ENCODE results near the gene ZNF286A.
"Not testable (repeated sequence)": the region's sequence is repeated elsewhere in the genome, so short reads cannot be mapped to it uniquely, and the experiment has no call there.

Gene ZNF286A

GRCh38 chr17:15669526-15669925 lies 30.0 kb upstream of the ZNF286A start:
- H2BK15ac ChIP-seq (ENCODE audit: low read depth, poor library complexity, severe bottlenecking), result not testable (repeated sequence)

DNA sequence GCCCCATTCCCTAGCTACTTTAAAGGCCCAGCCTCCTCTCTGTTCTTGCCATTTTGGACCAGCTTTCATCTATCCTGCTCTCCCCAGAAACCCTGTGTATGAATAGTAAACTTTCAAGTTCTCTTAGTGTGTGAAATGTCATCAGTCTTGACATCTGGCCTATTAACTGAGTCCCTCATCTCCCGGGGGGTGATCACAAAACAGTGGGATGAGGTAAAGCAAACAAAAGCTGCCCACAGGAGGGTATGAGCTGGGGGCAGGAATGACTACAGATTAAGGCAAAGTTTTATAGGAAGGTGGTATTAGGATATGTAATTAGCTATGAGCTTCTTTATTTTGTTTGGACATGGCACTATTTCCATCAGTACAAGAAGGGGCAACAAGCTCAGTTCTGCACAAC lies 24.9 kb upstream of the ZNF286A start:
- H4K8ac ChIP-seq (ENCODE audit: low read length); H2AK5ac ChIP-seq (ENCODE audit: low read length, severe bottlenecking); H3K18ac ChIP-seq (ENCODE audit: low read depth in 1 of 2, low read length in 2 of 2); H2AFZ ChIP-seq (ENCODE audit: low read depth, low read length); H2BK15ac ChIP-seq (ENCODE audit: low read depth, poor library complexity, severe bottlenecking); H3K4ac ChIP-seq (ENCODE audit: low read depth in 1 of 2, low read length in 2 of 2); DNase-seq; H3K27me3 ChIP-seq (ENCODE audit: control insufficient read depth in 1 of 2, insufficient read depth in 1 of 2, low read length in 2 of 2); H4K91ac ChIP-seq (ENCODE audit: low read length); H2BK120ac ChIP-seq (ENCODE audit: low read depth, low read length); H3K14ac ChIP-seq (ENCODE audit: low read length in 2 of 2); H2BK12ac ChIP-seq (ENCODE audit: low read length in 2 of 2); H3K79me1 ChIP-seq (replicated peaks; ENCODE audit: low read length, poor library complexity, severe bottlenecking); H3K9me3 ChIP-seq (ENCODE audit: control insufficient read depth, low read length); H3K27ac ChIP-seq (ENCODE audit: low read length, poor library complexity, severe bottlenecking); H3K4me1 ChIP-seq (ENCODE audit: control insufficient read depth, insufficient read depth, low read depth, low read length); H3K4me2 ChIP-seq (ENCODE audit: low read length, poor library complexity, severe bottlenecking); H2BK5ac ChIP-seq (ENCODE audit: low read depth, low read length, poor library complexity, severe bottlenecking); H3K4me3 ChIP-seq (ENCODE audit: insufficient read depth in 1 of 2, low read depth in 1 of 2, low read length in 2 of 2); H3K9ac ChIP-seq (ENCODE audit: low read length); H3K23ac ChIP-seq (ENCODE audit: low read length in 2 of 2): not testable (repeated sequence)
- peaks cover 0 to 13% of the 10 kb centered on the region in 2 experiments for H3K36me3 ChIP-seq (ENCODE audit: control insufficient read depth in 1 of 2, insufficient read depth in 2 of 2, low read depth in 1 of 2, low read length in 2 of 2)
- WGBS, result 100% methylated on average over 1 of the region's 1 CpG

More at GRCh38 chr17:15669526-15669925, 30.0 kb upstream of the ZNF286A start:
- not testable (repeated sequence) for H2BK12ac ChIP-seq (ENCODE audit: low read length in 2 of 2); H3K4me2 ChIP-seq (ENCODE audit: low read length, poor library complexity, severe bottlenecking); H3K23ac ChIP-seq (ENCODE audit: low read length in 2 of 2); H3K18ac ChIP-seq (ENCODE audit: low read depth in 1 of 2, low read length in 2 of 2); H2AFZ ChIP-seq (ENCODE audit: low read depth, low read length); H2AK5ac ChIP-seq (ENCODE audit: low read length, severe bottlenecking); H4K8ac ChIP-seq (ENCODE audit: low read length); H2BK120ac ChIP-seq (ENCODE audit: low read depth, low read length); H3K9ac ChIP-seq (ENCODE audit: low read length); H2BK5ac ChIP-seq (ENCODE audit: low read depth, low read length, poor library complexity, severe bottlenecking); DNase-seq; H3K27me3 ChIP-seq (ENCODE audit: control insufficient read depth in 1 of 2, insufficient read depth in 1 of 2, low read length in 2 of 2); H4K91ac ChIP-seq (ENCODE audit: low read length); H3K9me3 ChIP-seq (ENCODE audit: control insufficient read depth, low read length); H3K36me3 ChIP-seq (ENCODE audit: control insufficient read depth in 1 of 2, insufficient read depth in 2 of 2, low read depth in 1 of 2, low read length in 2 of 2); H3K4ac ChIP-seq (ENCODE audit: low read depth in 1 of 2, low read length in 2 of 2); H3K4me1 ChIP-seq (ENCODE audit: control insufficient read depth, insufficient read depth, low read depth, low read length); H3K4me3 ChIP-seq (ENCODE audit: insufficient read depth in 1 of 2, low read depth in 1 of 2, low read length in 2 of 2); H3K14ac ChIP-seq (ENCODE audit: low read length in 2 of 2); H3K27ac ChIP-seq (ENCODE audit: low read length, poor library complexity, severe bottlenecking); H3K79me1 ChIP-seq (replicated peaks; ENCODE audit: low read length, poor library complexity, severe bottlenecking)
- WGBS, result 92% methylated on average over 5 of the region's 5 CpGs

DNA sequence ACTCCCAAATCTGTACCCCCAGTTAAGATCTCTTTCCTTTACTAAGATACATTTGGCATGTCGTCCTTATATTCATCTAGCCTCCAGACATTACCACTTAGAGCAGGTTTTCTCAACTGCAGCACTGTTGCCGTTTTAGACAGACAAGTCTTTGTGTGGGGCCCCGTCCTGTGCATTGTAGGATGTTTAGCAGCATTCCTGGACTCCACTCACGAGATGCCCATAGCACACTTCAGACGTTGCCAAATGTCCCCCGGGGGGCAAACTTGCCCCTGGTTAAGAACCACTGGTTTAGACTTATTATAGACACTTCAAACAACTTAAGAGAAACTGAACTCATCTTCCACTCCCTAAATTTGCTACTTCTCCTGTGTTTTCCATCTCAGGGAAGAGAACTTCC lies 23.6 kb upstream of the ZNF286A start:
- not testable (repeated sequence) for H2BK12ac ChIP-seq (ENCODE audit: low read length in 2 of 2); H2BK120ac ChIP-seq (ENCODE audit: low read depth, low read length); H2AFZ ChIP-seq (ENCODE audit: low read depth, low read length); H3K23ac ChIP-seq (ENCODE audit: low read length in 2 of 2); H3K79me1 ChIP-seq (replicated peaks; ENCODE audit: low read length, poor library complexity, severe bottlenecking); H2BK5ac ChIP-seq (ENCODE audit: low read depth, low read length, poor library complexity, severe bottlenecking); H3K27ac ChIP-seq (ENCODE audit: low read length, poor library complexity, severe bottlenecking); H2BK15ac ChIP-seq (ENCODE audit: low read depth, poor library complexity, severe bottlenecking); H3K14ac ChIP-seq (ENCODE audit: low read length in 2 of 2); H3K4me2 ChIP-seq (ENCODE audit: low read length, poor library complexity, severe bottlenecking); H3K9ac ChIP-seq (ENCODE audit: low read length); H3K9me3 ChIP-seq (ENCODE audit: control insufficient read depth, low read length); H3K4me1 ChIP-seq (ENCODE audit: control insufficient read depth, insufficient read depth, low read depth, low read length); H4K8ac ChIP-seq (ENCODE audit: low read length); H3K27me3 ChIP-seq (ENCODE audit: control insufficient read depth in 1 of 2, insufficient read depth in 1 of 2, low read length in 2 of 2); H2AK5ac ChIP-seq (ENCODE audit: low read length, severe bottlenecking); H3K18ac ChIP-seq (ENCODE audit: low read depth in 1 of 2, low read length in 2 of 2); H4K91ac ChIP-seq (ENCODE audit: low read length); DNase-seq; H3K4me3 ChIP-seq (ENCODE audit: insufficient read depth in 1 of 2, low read depth in 1 of 2, low read length in 2 of 2); H3K4ac ChIP-seq (ENCODE audit: low read depth in 1 of 2, low read length in 2 of 2)
- WGBS, result 89% methylated on average over 6 of the region's 6 CpGs
- peaks cover 0 to 13% of the 10 kb centered on the region in 2 experiments for H3K36me3 ChIP-seq (ENCODE audit: control insufficient read depth in 1 of 2, insufficient read depth in 2 of 2, low read depth in 1 of 2, low read length in 2 of 2)

GRCh38 chr17:15683135-15683534 lies 16.4 kb upstream of the ZNF286A start:
- not testable (repeated sequence) for H3K4me2 ChIP-seq (ENCODE audit: low read length, poor library complexity, severe bottlenecking); H2BK15ac ChIP-seq (ENCODE audit: low read depth, poor library complexity, severe bottlenecking); H3K36me3 ChIP-seq (ENCODE audit: control insufficient read depth in 1 of 2, insufficient read depth in 2 of 2, low read depth in 1 of 2, low read length in 2 of 2); H4K8ac ChIP-seq (ENCODE audit: low read length); H2BK12ac ChIP-seq (ENCODE audit: low read length in 2 of 2); H3K23ac ChIP-seq (ENCODE audit: low read length in 2 of 2); H3K14ac ChIP-seq (ENCODE audit: low read length in 2 of 2); H3K27ac ChIP-seq (ENCODE audit: low read length, poor library complexity, severe bottlenecking); H3K4me1 ChIP-seq (ENCODE audit: control insufficient read depth, insufficient read depth, low read depth, low read length); DNase-seq; H2AFZ ChIP-seq (ENCODE audit: low read depth, low read length); H3K9ac ChIP-seq (ENCODE audit: low read length); H4K91ac ChIP-seq (ENCODE audit: low read length); H2BK5ac ChIP-seq (ENCODE audit: low read depth, low read length, poor library complexity, severe bottlenecking); H3K9me3 ChIP-seq (ENCODE audit: control insufficient read depth, low read length); H3K79me1 ChIP-seq (replicated peaks; ENCODE audit: low read length, poor library complexity, severe bottlenecking); H2AK5ac ChIP-seq (ENCODE audit: low read length, severe bottlenecking); H2BK120ac ChIP-seq (ENCODE audit: low read depth, low read length); H3K18ac ChIP-seq (ENCODE audit: low read depth in 1 of 2, low read length in 2 of 2); H3K27me3 ChIP-seq (ENCODE audit: control insufficient read depth in 1 of 2, insufficient read depth in 1 of 2, low read length in 2 of 2); H3K4ac ChIP-seq (ENCODE audit: low read depth in 1 of 2, low read length in 2 of 2)
- H3K4me3 ChIP-seq (ENCODE audit: insufficient read depth in 1 of 2, low read depth in 1 of 2, low read length in 2 of 2), result peak overlapping the region in 1 of 2 experiments; percentile 84
- WGBS, result 100% methylated on average over 3 of the region's 3 CpGs

Data from mesenchymal stem cell (in vitro differentiated cells and primary cell).